Keratinocyte (primary cell): ENCODE results near the gene HLA-DMA. TPM values are rescaled to one million over a fixed set of nuclear protein-coding genes. Genes with fewer than 3 reads are reported as not detected.
A peak's percentile ranks its signal among the peaks of the same experiment; 100 is the strongest.

Experiments used
- DNase-seq: peaks from one replicate; pipeline ENCODE4 v3.0.0-alpha.2; 2011; ENCODE audit warnings: low read depth, missing footprints, low spot score
- FAIRE-seq: peaks from 2 replicates; lab custom pipeline; 2011; peaks lifted over from hg19 to GRCh38; lab: Jason Lieb, UNC
- H2AFZ ChIP-seq: 2 replicates; pipeline ENCODE4 v1.6.0; 2012; ENCODE audit warnings: low read length, control low read depth, inconsistent platforms; ENCODE audit not compliant: control insufficient read depth
- H3K27ac ChIP-seq: 2 replicates; pipeline ENCODE4 v1.5.1; 2011; ENCODE audit warnings: low read length; ENCODE audit not compliant: control insufficient read depth, insufficient read depth
- H3K27me3 ChIP-seq: 3 replicates; pipeline ENCODE4 v1.6.0; 2011; ENCODE audit warnings: low read length; ENCODE audit not compliant: control insufficient read depth, insufficient read depth; ENCODE audit errors: extremely low read depth
- H3K36me3 ChIP-seq, 2 experiments: 2 replicates in 1 of 2; 3 replicates in 1 of 2; pipeline ENCODE4 v1.5.1; 2011; ENCODE audit warnings: low read length in 2 of 2, mild to moderate bottlenecking in 1 of 2; ENCODE audit not compliant: control insufficient read depth in 2 of 2, insufficient read depth in 2 of 2; ENCODE audit errors: extremely low read depth in 1 of 2
- H3K4me1 ChIP-seq: 3 replicates; pipeline ENCODE4 v1.5.1; 2011; ENCODE audit warnings: low read length; ENCODE audit not compliant: control insufficient read depth, insufficient read depth; ENCODE audit errors: extremely low read depth
- H3K4me2 ChIP-seq: 3 replicates; pipeline ENCODE4 v1.6.0; 2011; ENCODE audit warnings: low read depth, low read length; ENCODE audit not compliant: control insufficient read depth, insufficient read depth; ENCODE audit errors: extremely low read depth
- H3K4me3 ChIP-seq, 3 experiments: fragments of 200-600 bp in 1 of 3; sonication (generic) in 1 of 3; 2 replicates in 2 of 3; 3 replicates in 1 of 3; pipeline ENCODE4 v1.5.1; 2011 to 2016; ENCODE audit warnings: low read length in 3 of 3, mild to moderate bottlenecking in 3 of 3, control low read depth in 2 of 3, inconsistent platforms in 1 of 3, low read depth in 1 of 3, mixed read lengths in 1 of 3, mixed run types in 1 of 3, moderate library complexity in 1 of 3; ENCODE audit not compliant: control insufficient read depth in 2 of 3, insufficient read depth in 2 of 3; ENCODE audit errors: extremely low read depth in 1 of 3
- H3K79me2 ChIP-seq: 2 replicates; pipeline ENCODE4 v1.6.0; 2012; ENCODE audit warnings: low read length; ENCODE audit not compliant: control insufficient read depth, insufficient read depth
- H3K9ac ChIP-seq: 3 replicates; pipeline ENCODE4 v1.6.0; 2011; ENCODE audit warnings: low read length; ENCODE audit not compliant: control insufficient read depth, insufficient read depth; ENCODE audit errors: extremely low read depth
- H3K9me1 ChIP-seq: 3 replicates; pipeline ENCODE4 v1.6.0; 2011; ENCODE audit warnings: low read length; ENCODE audit not compliant: control insufficient read depth, insufficient read depth; ENCODE audit errors: extremely low read depth
- H3K9me3 ChIP-seq: 2 replicates; pipeline ENCODE4 v1.5.1; 2012; ENCODE audit warnings: low read depth, low read length; ENCODE audit not compliant: control insufficient read depth
- H4K20me1 ChIP-seq: 3 replicates; pipeline ENCODE4 v1.6.0; 2011; ENCODE audit warnings: low read length; ENCODE audit not compliant: control insufficient read depth, insufficient read depth; ENCODE audit errors: extremely low read depth
- CTCF ChIP-seq, 3 experiments: IDR thresholded peaks in 1 of 3; conservative IDR thresholded peaks in 1 of 3; optimal IDR thresholded peaks in 1 of 3; 2 replicates in 2 of 3; 3 replicates in 1 of 3; pipeline versions ENCODE3 to v1.5.1; 2011; ENCODE audit warnings: low read length in 3 of 3, mild to moderate bottlenecking in 3 of 3, moderate library complexity in 2 of 3, control low read depth in 1 of 3, inconsistent platforms in 1 of 3; ENCODE audit not compliant: insufficient read depth in 2 of 3; ENCODE audit errors: extremely low read depth in 1 of 3
- EZH2 ChIP-seq: IDR thresholded peaks from one replicate; pipeline ENCODE4 v1.6.1; 2012; ENCODE audit warnings: inconsistent platforms, mild to moderate bottlenecking, low read length, moderate library complexity
- dilution Hi-C: fragments of 300-500 bp; cut with MboI; formaldehyde crosslinking; loops from one replicate; pipeline ENCODE4 v1.7.0; 2020; ENCODE audit warnings: low sequenced_read_pairs; ENCODE audit not compliant: extremely low pct_ligation_motif_present
- polyA plus RNA-seq, 5 experiments: library from polyadenylated mRNA; depleted of rRNA in 3 of 5; stranded (reverse) in 3 of 5; stranded (forward) in 1 of 5; unstranded in 1 of 5; fragments of >200 nt; gene quantifications; 1 replicate in 1 of 5; 2 replicates in 3 of 5; 3 replicates in 1 of 5; pipeline versions ENCODE4 v1.2.1 to v1.2.3, GENCODE V29; 2011 to 2012; ENCODE audit warnings: missing spikeins in 2 of 5, low read depth in 1 of 5, low replicate concordance in 1 of 5

The HLA-DMA gene
- polyA plus RNA-seq, 1 donor (not counting 4 experiments of a cell fraction or from before 2014, with no cell fraction given), result 2.6 TPM

GRCh38 chr6:32967151-32968091 is 14.5 kb upstream of the HLA-DMA start:
- Histone ChIP-seq H3K9me3 (no peaks in the 10 kb centered on the region), H3K9me1 (no peaks in the 10 kb centered on the region), H3K9ac (peak overlapping the region; percentile 100), H2AFZ (peak overlapping the region; percentile 86), H3K4me2 (peak overlapping the region; percentile 92), H3K79me2 (peaks cover 14% of the 10 kb centered on the region), H3K36me3 (peaks cover 3 to 4% of the 10 kb centered on the region in 2 experiments), H3K27ac (peak overlapping the region; percentile 100), H4K20me1 (peaks cover 2% of the 10 kb centered on the region), H3K4me1 (peaks cover 8% of the 10 kb centered on the region), H3K4me3 (peak overlapping the region; percentile 58 to 87 (median 74)), H3K27me3 (no peaks in the 10 kb centered on the region)
- dilution Hi-C loops, result no loop called here
- FAIRE-seq, result peak; percentile 79
- no peak for DNase-seq
- no peak for TF ChIP-seq EZH2
- TF ChIP-seq CTCF (optimal IDR thresholded peaks at IDR 0.05 in 1 of 3, IDR thresholded peaks at IDR 0.05 in 1 of 3, conservative IDR thresholded peaks at IDR 0.05 in 1 of 3; ENCODE audit: extremely low read depth in 1 of 3, insufficient read depth in 2 of 3, low read length in 3 of 3), result peak; percentile 51 to 77 (median 70)

- DNase-seq (no peak), FAIRE-seq (no peak)
- Histone ChIP-seq H3K9me3 (no peaks in the 10 kb centered on the region), H3K27me3 (no peaks in the 10 kb centered on the region), H2AFZ (no peak overlapping the region), H3K36me3 (no peaks in the 10 kb centered on the region), H3K27ac (no peak overlapping the region), H3K79me2 (peaks cover 10% of the 10 kb centered on the region), H3K4me2 (no peak overlapping the region), H3K9me1 (no peaks in the 10 kb centered on the region), H3K4me1 (peaks cover 8% of the 10 kb centered on the region), H3K9ac (no peak overlapping the region), H4K20me1 (no peaks in the 10 kb centered on the region), H3K4me3 (no peak overlapping the region)
- TF ChIP-seq CTCF (optimal IDR thresholded peaks at IDR 0.05 in 1 of 3, IDR thresholded peaks at IDR 0.05 in 1 of 3, conservative IDR thresholded peaks at IDR 0.05 in 1 of 3; ENCODE audit: extremely low read depth in 1 of 3, insufficient read depth in 2 of 3, low read length in 3 of 3) (no peak), EZH2 (no peak)
- dilution Hi-C loops, result no loop called here
Measured at GRCh38 chr6:32964776-32965175, 11.9 kb upstream of the HLA-DMA start.
